ENCODE measurements around the gene STK26. TPM values are rescaled to one million over a fixed set of nuclear protein-coding genes. Genes with fewer than 3 reads are reported as not detected.

STK26 gene
- total RNA-seq, 4 donors from 2014 or later: 0.58 to 3.1 (median 0.86) TPM

GRCh38 chrX:132086672-132087071 is 63.6 kb downstream of the STK26 start:
- ATAC-seq (no peak), DNase-seq (no peak)
- H3K4me1 ChIP-seq: no peaks in the 10 kb centered on the region
- H3K36me3 ChIP-seq: no peaks in the 10 kb centered on the region
- intact Hi-C loops (cut with DNase I; ENCODE audit: low total_unique reads) (no loop called here), in situ Hi-C loops (cut with MboI; ENCODE audit: low sequenced_read_pairs in 4 of 4) (loop anchor here in 1 of 4 donors (25.0 kb wide), 2 partner anchors 126 to 526 kb away; partner anchors contain the start of gene RAP2C)
- TF ChIP-seq CTCF (IDR thresholded peaks at IDR 0.05 in 4 of 5, conservative IDR thresholded peaks at IDR 0.05 in 1 of 5) (no peak), POLR2A (IDR thresholded peaks at IDR 0.05) (no peak)
- H3K4me3 ChIP-seq: no peak overlapping the region
- H3K9me3 ChIP-seq: no peaks in the 10 kb centered on the region
- no peaks in the 10 kb centered on the region for H3K27me3 ChIP-seq
- no peak overlapping the region for H3K27ac ChIP-seq

GRCh38 chrX:132088864-132089263 is 65.8 kb downstream of the STK26 start:
- H3K27ac ChIP-seq: no peak overlapping the region
- DNase-seq (no peak), ATAC-seq (no peak)
- no peak for TF ChIP-seq POLR2A (IDR thresholded peaks at IDR 0.05)
- no peak for TF ChIP-seq CTCF (IDR thresholded peaks at IDR 0.05 in 4 of 5, conservative IDR thresholded peaks at IDR 0.05 in 1 of 5)
- H3K27me3 ChIP-seq: no peaks in the 10 kb centered on the region
- H3K4me1 ChIP-seq: no peaks in the 10 kb centered on the region
- in situ Hi-C loops (cut with MboI; ENCODE audit: low sequenced_read_pairs in 4 of 4): loop anchor here in 1 of 4 donors (25.0 kb wide), 2 partner anchors 123 to 523 kb away; partner anchors contain the start of gene RAP2C
- no peaks in the 10 kb centered on the region for H3K9me3 ChIP-seq
- intact Hi-C loops (cut with DNase I; ENCODE audit: low total_unique reads): no loop called here
- no peak overlapping the region for H3K4me3 ChIP-seq
- H3K36me3 ChIP-seq: no peaks in the 10 kb centered on the region

- intact Hi-C loops (cut with DNase I; ENCODE audit: low total_unique reads): no loop called here
Measured at GRCh38 chrX:132090403-132091159, 67.5 kb downstream of the STK26 start.

GRCh38 chrX:132092439-132093065 is 69.5 kb downstream of the STK26 start:
- Histone ChIP-seq H3K9me3 (no peaks in the 10 kb centered on the region), H3K27ac (no peak overlapping the region), H3K36me3 (no peaks in the 10 kb centered on the region), H3K4me1 (no peaks in the 10 kb centered on the region), H3K4me3 (no peak overlapping the region), H3K27me3 (no peaks in the 10 kb centered on the region)
- TF ChIP-seq CTCF (IDR thresholded peaks at IDR 0.05 in 4 of 5, conservative IDR thresholded peaks at IDR 0.05 in 1 of 5) (peak; percentile 54 to 73 (median 62)), POLR2A (IDR thresholded peaks at IDR 0.05) (no peak)
- intact Hi-C loops (cut with DNase I; ENCODE audit: low total_unique reads): loop anchor here (2.0 kb wide), 1 partner anchor 126 kb away; the partner anchor contains the start of gene RAP2C
- DNase-seq (peak; percentile 3 to 28), ATAC-seq (peak; percentile 42 to 85)
- in situ Hi-C loops (cut with MboI; ENCODE audit: low sequenced_read_pairs in 4 of 4): loop anchor here in 1 of 4 donors (25.0 kb wide), 2 partner anchors 120 to 520 kb away; partner anchors contain the start of gene RAP2C

More at GRCh38 chrX:132090403-132091159, 67.5 kb downstream of the STK26 start:
- H3K4me3 ChIP-seq: no peak overlapping the region
- in situ Hi-C loops (cut with MboI; ENCODE audit: low sequenced_read_pairs in 4 of 4): loop anchor here in 1 of 4 donors (25.0 kb wide), 2 partner anchors 122 to 522 kb away; partner anchors contain the start of gene RAP2C
- no peaks in the 10 kb centered on the region for H3K36me3 ChIP-seq
- ATAC-seq (no peak), DNase-seq (no peak)
- no peaks in the 10 kb centered on the region for H3K4me1 ChIP-seq
- no peak overlapping the region for H3K27ac ChIP-seq
- H3K9me3 ChIP-seq: no peaks in the 10 kb centered on the region
- TF ChIP-seq CTCF (IDR thresholded peaks at IDR 0.05 in 4 of 5, conservative IDR thresholded peaks at IDR 0.05 in 1 of 5): no peak
- TF ChIP-seq POLR2A (IDR thresholded peaks at IDR 0.05): no peak
- H3K27me3 ChIP-seq: no peaks in the 10 kb centered on the region

Data from gastrocnemius medialis (tissue), 4 donors.